ENCODE results near the gene TRIM67.

- no peak for TF ChIP-seq CTCF (IDR thresholded peaks at IDR 0.05)
- TF ChIP-seq POLR2A (IDR thresholded peaks at IDR 0.05), result no peak
Observed at GRCh38 chr1:231178970-231179369, 17.1 kb downstream of the TRIM67 start.
